Measurements from ENCODE around the gene PIP4K2C. TPM values are rescaled to one million over a fixed set of nuclear protein-coding genes. Genes with fewer than 3 reads are reported as not detected.

The PIP4K2C gene
- total and polyA plus RNA-seq, 2 experiments from 2014 or later, result 10.8 to 30.6 TPM

DNA sequence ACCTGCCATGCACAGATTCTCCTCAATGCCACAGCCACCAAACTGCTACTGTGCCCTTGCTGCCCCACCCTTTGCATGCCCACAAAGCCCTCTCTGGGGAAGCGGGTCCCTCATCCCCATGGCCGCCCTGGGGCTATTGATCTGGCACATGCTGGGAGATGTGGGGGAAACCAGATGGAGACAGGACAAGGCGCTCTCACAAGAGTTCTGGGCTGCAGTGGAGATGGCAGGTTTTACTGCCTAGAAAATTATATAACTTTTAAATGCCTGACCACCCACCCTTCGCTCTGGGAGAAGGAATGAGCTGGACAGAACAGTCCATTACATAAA, 10.6 kb upstream of the PIP4K2C start (continued):
- TF ChIP-seq, protein P1, sequence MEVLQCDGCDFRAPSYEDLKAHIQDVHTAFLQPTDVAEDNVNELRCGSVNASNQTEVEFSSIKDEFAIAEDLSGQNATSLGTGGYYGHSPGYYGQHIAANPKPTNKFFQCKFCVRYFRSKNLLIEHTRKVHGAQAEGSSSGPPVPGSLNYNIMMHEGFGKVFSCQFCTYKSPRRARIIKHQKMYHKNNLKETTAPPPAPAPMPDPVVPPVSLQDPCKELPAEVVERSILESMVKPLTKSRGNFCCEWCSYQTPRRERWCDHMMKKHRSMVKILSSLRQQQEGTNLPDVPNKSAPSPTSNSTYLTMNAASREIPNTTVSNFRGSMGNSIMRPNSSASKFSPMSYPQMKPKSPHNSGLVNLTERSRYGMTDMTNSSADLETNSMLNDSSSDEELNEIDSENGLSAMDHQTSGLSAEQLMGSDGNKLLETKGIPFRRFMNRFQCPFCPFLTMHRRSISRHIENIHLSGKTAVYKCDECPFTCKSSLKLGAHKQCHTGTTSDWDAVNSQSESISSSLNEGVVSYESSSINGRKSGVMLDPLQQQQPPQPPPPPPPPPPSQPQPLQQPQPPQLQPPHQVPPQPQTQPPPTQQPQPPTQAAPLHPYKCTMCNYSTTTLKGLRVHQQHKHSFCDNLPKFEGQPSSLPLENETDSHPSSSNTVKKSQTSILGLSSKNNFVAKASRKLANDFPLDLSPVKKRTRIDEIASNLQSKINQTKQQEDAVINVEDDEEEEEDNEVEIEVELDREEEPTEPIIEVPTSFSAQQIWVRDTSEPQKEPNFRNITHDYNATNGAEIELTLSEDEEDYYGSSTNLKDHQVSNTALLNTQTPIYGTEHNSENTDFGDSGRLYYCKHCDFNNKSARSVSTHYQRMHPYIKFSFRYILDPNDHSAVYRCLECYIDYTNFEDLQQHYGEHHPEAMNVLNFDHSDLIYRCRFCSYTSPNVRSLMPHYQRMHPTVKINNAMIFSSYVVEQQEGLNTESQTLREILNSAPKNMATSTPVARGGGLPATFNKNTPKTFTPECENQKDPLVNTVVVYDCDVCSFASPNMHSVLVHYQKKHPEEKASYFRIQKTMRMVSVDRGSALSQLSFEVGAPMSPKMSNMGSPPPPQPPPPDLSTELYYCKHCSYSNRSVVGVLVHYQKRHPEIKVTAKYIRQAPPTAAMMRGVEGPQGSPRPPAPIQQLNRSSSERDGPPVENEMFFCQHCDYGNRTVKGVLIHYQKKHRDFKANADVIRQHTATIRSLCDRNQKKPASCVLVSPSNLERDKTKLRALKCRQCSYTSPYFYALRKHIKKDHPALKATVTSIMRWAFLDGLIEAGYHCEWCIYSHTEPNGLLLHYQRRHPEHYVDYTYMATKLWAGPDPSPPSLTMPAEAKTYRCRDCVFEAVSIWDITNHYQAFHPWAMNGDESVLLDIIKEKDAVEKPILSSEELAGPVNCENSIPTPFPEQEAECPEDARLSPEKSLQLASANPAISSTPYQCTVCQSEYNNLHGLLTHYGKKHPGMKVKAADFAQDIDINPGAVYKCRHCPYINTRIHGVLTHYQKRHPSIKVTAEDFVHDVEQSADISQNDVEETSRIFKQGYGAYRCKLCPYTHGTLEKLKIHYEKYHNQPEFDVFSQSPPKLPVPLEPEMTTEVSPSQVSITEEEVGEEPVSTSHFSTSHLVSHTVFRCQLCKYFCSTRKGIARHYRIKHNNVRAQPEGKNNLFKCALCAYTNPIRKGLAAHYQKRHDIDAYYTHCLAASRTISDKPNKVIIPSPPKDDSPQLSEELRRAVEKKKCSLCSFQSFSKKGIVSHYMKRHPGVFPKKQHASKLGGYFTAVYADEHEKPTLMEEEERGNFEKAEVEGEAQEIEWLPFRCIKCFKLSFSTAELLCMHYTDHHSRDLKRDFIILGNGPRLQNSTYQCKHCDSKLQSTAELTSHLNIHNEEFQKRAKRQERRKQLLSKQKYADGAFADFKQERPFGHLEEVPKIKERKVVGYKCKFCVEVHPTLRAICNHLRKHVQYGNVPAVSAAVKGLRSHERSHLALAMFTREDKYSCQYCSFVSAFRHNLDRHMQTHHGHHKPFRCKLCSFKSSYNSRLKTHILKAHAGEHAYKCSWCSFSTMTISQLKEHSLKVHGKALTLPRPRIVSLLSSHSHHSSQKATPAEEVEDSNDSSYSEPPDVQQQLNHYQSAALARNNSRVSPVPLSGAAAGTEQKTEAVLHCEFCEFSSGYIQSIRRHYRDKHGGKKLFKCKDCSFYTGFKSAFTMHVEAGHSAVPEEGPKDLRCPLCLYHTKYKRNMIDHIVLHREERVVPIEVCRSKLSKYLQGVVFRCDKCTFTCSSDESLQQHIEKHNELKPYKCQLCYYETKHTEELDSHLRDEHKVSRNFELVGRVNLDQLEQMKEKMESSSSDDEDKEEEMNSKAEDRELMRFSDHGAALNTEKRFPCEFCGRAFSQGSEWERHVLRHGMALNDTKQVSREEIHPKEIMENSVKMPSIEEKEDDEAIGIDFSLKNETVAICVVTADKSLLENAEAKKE (CRISPR knock-in tag; IDR thresholded peaks at IDR 0.05), result no peak

DNA sequence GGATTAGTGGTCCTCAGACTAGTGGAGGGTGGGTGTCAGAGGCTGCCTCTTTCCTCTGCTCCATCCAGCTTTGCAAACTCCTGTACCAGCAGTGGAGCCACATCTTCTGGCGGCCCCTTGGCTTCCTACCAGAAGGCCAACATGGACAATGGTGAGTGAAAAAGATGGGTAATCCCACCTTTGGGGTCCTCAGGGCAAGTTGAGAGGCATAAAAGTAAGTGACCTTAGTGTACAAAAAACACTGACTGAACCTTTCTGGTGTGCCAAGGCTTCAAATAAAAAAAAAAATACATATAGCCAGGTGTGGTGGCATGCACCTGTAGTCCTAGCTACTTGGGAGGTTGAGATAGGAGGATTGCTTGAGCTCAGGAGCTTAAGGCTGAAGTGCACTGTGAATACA, 9.2 kb upstream of the PIP4K2C start:
- no peak overlapping the region for H3K27ac ChIP-seq (ENCODE audit: low read depth)
- ATAC-seq, result no peak
- H3K4me3 ChIP-seq, result no peak overlapping the region
- H3K9me2 ChIP-seq (ENCODE audit: insufficient read depth), result no peaks in the 10 kb centered on the region
- H3K4me1 ChIP-seq (ENCODE audit: insufficient read depth), result no peaks in the 10 kb centered on the region
- peaks cover 8% of the 10 kb centered on the region for H3K36me3 ChIP-seq (ENCODE audit: insufficient read depth)
- H3K27me3 Mint-ChIP-seq (ENCODE audit: insufficient read depth, low read depth, poor library complexity), result peaks cover 2% of the 10 kb centered on the region
- H3K4me1 Mint-ChIP-seq, result peaks cover 4% of the 10 kb centered on the region; the same call in 2 of the 3 replicates
- H2AFZ ChIP-seq, result no peak overlapping the region
- no peaks in the 10 kb centered on the region for H3K79me2 ChIP-seq (replicated peaks; ENCODE audit: insufficient read depth)
- H3K4me3 Mint-ChIP-seq, result no peak overlapping the region
- H3K27me3 ChIP-seq (ENCODE audit: insufficient read depth), result no peaks in the 10 kb centered on the region
- H4K20me1 ChIP-seq (replicated peaks; ENCODE audit: insufficient read depth), result peaks cover 14% of the 10 kb centered on the region
- DNase-seq (ENCODE audit: low spot score), result no peak
- peaks cover 31% of the 10 kb centered on the region for H3K36me3 Mint-ChIP-seq (ENCODE audit: low read depth)
- H3K4me2 ChIP-seq, result no peak overlapping the region
- H3F3A ChIP-seq (replicated peaks; ENCODE audit: low read depth), result peaks cover 12% of the 10 kb centered on the region; the same call in 1 of the 2 replicates
- no peaks in the 10 kb centered on the region for H3K9me3 Mint-ChIP-seq
- no peak overlapping the region for H3K27ac Mint-ChIP-seq
- TF ChIP-seq, protein P2, sequence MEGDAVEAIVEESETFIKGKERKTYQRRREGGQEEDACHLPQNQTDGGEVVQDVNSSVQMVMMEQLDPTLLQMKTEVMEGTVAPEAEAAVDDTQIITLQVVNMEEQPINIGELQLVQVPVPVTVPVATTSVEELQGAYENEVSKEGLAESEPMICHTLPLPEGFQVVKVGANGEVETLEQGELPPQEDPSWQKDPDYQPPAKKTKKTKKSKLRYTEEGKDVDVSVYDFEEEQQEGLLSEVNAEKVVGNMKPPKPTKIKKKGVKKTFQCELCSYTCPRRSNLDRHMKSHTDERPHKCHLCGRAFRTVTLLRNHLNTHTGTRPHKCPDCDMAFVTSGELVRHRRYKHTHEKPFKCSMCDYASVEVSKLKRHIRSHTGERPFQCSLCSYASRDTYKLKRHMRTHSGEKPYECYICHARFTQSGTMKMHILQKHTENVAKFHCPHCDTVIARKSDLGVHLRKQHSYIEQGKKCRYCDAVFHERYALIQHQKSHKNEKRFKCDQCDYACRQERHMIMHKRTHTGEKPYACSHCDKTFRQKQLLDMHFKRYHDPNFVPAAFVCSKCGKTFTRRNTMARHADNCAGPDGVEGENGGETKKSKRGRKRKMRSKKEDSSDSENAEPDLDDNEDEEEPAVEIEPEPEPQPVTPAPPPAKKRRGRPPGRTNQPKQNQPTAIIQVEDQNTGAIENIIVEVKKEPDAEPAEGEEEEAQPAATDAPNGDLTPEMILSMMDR (conservative IDR thresholded peaks at IDR 0.05; ENCODE audit: low read depth in 2 of 2), result no peak
- TF ChIP-seq POLR2AphosphoS5 (IDR thresholded peaks at IDR 0.05; ENCODE audit: low read depth), result no peak
- no peak for TF ChIP-seq NANOG (IDR thresholded peaks at IDR 0.05; ENCODE audit: borderline replicate concordance)
- no peak for TF ChIP-seq ZNF114 (CRISPR knock-in tag; IDR thresholded peaks at IDR 0.05)
- TF ChIP-seq ZNF331 (CRISPR knock-in tag; IDR thresholded peaks at IDR 0.05; ENCODE audit: low read depth), result no peak
- TF ChIP-seq STAT1 (IDR thresholded peaks at IDR 0.05; ENCODE audit: unreplicated experiment), result no peak
- TF ChIP-seq, protein P1 (CRISPR knock-in tag; IDR thresholded peaks at IDR 0.05), result no peak
